HG02571 (cell line): ENCODE measurements around the gene CDH18.

Experiments used
- ATAC-seq: cut with Tn5 transposase; IDR thresholded peaks from one replicate; pipeline ENCODE4 v1.9.1; 2021; ENCODE audit warnings: mild to moderate bottlenecking, moderate library complexity; ENCODE audit not compliant: unreplicated experiment

The CDH18 gene

GRCh38 chr5:19987612-19988361 is at the start of gene CDH18:
CDH18 (minus strand) TSS chr5:19988200; CDS start chr5:19838986, 149,214 bp downstream.
- ATAC-seq = no peak

- no peak for ATAC-seq
These were observed 46.7 kb upstream of the CDH18 start for GRCh38 chr5:20034717-20035116.

GRCh38 chr5:20033881-20034280 is 45.9 kb upstream of the CDH18 start:
- no peak for ATAC-seq

- ATAC-seq = no peak
These were observed 44.9 kb upstream of the CDH18 start for GRCh38 chr5:20032896-20033295.

GRCh38 chr5:20030125-20030524 is 42.1 kb upstream of the CDH18 start:
- no peak for ATAC-seq

- ATAC-seq = no peak
These were observed 41.3 kb upstream of the CDH18 start for GRCh38 chr5:20029266-20029665.

GRCh38 chr5:20028506-20028905 is 40.5 kb upstream of the CDH18 start:
- ATAC-seq = no peak

- no peak for ATAC-seq
These were observed 35.7 kb upstream of the CDH18 start for GRCh38 chr5:20023686-20024180.

- no peak for ATAC-seq
These were observed 32.2 kb upstream of the CDH18 start for GRCh38 chr5:20020247-20020646.

GRCh38 chr5:20017021-20017420 is 29.0 kb upstream of the CDH18 start:
- no peak for ATAC-seq

- no peak for ATAC-seq
These were observed 12.4 kb upstream of the CDH18 start for GRCh38 chr5:20000416-20000815.

- no peak for ATAC-seq
These were observed 457 bp upstream of the CDH18 start for GRCh38 chr5:19988457-19988856.

GRCh38 chr5:19986806-19987205 is 1.2 kb downstream of the CDH18 start:
- ATAC-seq = no peak

- no peak for ATAC-seq
These were observed 1.9 kb downstream of the CDH18 start for GRCh38 chr5:19986031-19986619.

- ATAC-seq = no peak
These were observed 9.5 kb downstream of the CDH18 start for GRCh38 chr5:19978476-19978875.

- ATAC-seq = no peak
These were observed 10.9 kb downstream of the CDH18 start for GRCh38 chr5:19977099-19977498.

- ATAC-seq = no peak
These were observed 12.2 kb downstream of the CDH18 start for GRCh38 chr5:19975795-19976194.

- ATAC-seq = no peak
These were observed 27.5 kb downstream of the CDH18 start for GRCh38 chr5:19960451-19960850.

GRCh38 chr5:19959830-19960384 is 28.1 kb downstream of the CDH18 start:
- ATAC-seq = no peak

GRCh38 chr5:19950897-19951296 is 37.1 kb downstream of the CDH18 start:
- no peak for ATAC-seq

GRCh38 chr5:19940192-19940591 is 47.8 kb downstream of the CDH18 start:
- no peak for ATAC-seq

GRCh38 chr5:19930451-19930850 is 57.5 kb downstream of the CDH18 start:
- no peak for ATAC-seq
